HCT116 (cell line): ENCODE measurements around the gene CYTH2. TPM values are rescaled to one million over a fixed set of nuclear protein-coding genes. Genes with fewer than 3 reads are reported as not detected.

Experiments
- ATAC-seq: fragments of 200-7000 bp; cut with Tn5 transposase; 2 replicates; pipeline ENCODE4 v1.9.1; 2020; ENCODE audit warnings: mild to moderate bottlenecking, moderate library complexity
- BruUV-seq: library from RNA; stranded (reverse); fragments of 400-500 nt; replicated peaks from 2 replicates; lab custom pipeline; 2021; lab: Mats Ljungman, UMichigan
- CTCF ChIA-PET: fragments of 300-600 bp; sonication (Branson Sonifier 250); formaldehyde crosslinking; loops from one replicate; lab custom pipeline; 2021; ENCODE audit warnings: antibody characterized with exemption; lab: Charles Lee
- POLR2A ChIA-PET: fragments of 300-600, 350-600 bp; sonication (Branson Sonifier 250); formaldehyde crosslinking; loops from one replicate; lab custom pipeline; 2021; ENCODE audit warnings: antibody characterized with exemption; lab: Charles Lee
- RAD21 ChIA-PET, 2 experiments: fragments of 300-600 bp; sonication (Branson Sonifier 250); formaldehyde crosslinking; loops; one replicate each; lab custom pipeline; 2023; ENCODE audit warnings: low total read pairs in 2 of 2; ENCODE audit not compliant: uncharacterized antibody in 2 of 2, unreplicated experiment in 2 of 2, low non-redundant PET in 1 of 2; lab: Charles Lee
- DNase-seq: peaks from one replicate; pipeline ENCODE4 v3.0.0-alpha.2; 2010; ENCODE audit warnings: low read depth, low spot score
- H2AFZ ChIP-seq: fragments of 200-600 bp; shearing (Covaris generic), sonication (generic); 2 replicates; pipeline ENCODE4 v1.6.1; 2017; ENCODE audit warnings: low read depth, mixed run types, mixed read lengths, antibody characterized with exemption, low read length; ENCODE audit not compliant: poor library complexity, severe bottlenecking
- H3K27ac ChIP-seq: 2 replicates; pipeline ENCODE4 v1.5.1; 2012; ENCODE audit warnings: low read depth, low read length
- H3K27me3 ChIP-seq: fragments of 200-600 bp; sonication (generic); 2 replicates; pipeline ENCODE4 v1.6.1; 2016; ENCODE audit warnings: mixed run types, low read length, mixed read lengths; ENCODE audit not compliant: insufficient read depth
- H3K36me3 ChIP-seq, 2 experiments: fragments of 200-500 bp in 1 of 2; fragments of 200-600 bp in 1 of 2; sonication (Bioruptor generic) in 1 of 2; sonication (generic) in 1 of 2; 2 replicates each; pipeline versions ENCODE4 v1.5.1 to v1.6.1; 2014 to 2016; ENCODE audit warnings: low read length in 2 of 2, inconsistent platforms in 1 of 2, mixed read lengths in 1 of 2, mixed run types in 1 of 2; ENCODE audit not compliant: insufficient read depth in 2 of 2, control insufficient read depth in 1 of 2
- H3K4me1 ChIP-seq, 2 experiments: fragments of 200-600 bp in 1 of 2; sonication (generic) in 1 of 2; 2 replicates each; pipeline versions ENCODE4 v1.5.1 to v1.6.1; 2012 to 2017; ENCODE audit warnings: low read length in 2 of 2, inconsistent platforms in 1 of 2, mild to moderate bottlenecking in 1 of 2, mixed read lengths in 1 of 2, mixed run types in 1 of 2, moderate library complexity in 1 of 2; ENCODE audit not compliant: insufficient read depth in 2 of 2, control insufficient read depth in 1 of 2
- H3K4me2 ChIP-seq: fragments of 200-600 bp; sonication (generic); 2 replicates; pipeline ENCODE4 v1.6.1; 2017; ENCODE audit warnings: mixed run types, low read length, mixed read lengths
- H3K4me3 ChIP-seq, 2 experiments: fragments of 200-600 bp in 1 of 2; sonication (generic) in 1 of 2; replicated peaks in 1 of 2; 2 replicates each; pipeline ENCODE4 v1.5.1; 2011 to 2016; ENCODE audit warnings: low read length in 2 of 2, control low read depth in 1 of 2, low read depth in 1 of 2, mild to moderate bottlenecking in 1 of 2, mixed read lengths in 1 of 2, mixed run types in 1 of 2
- H3K79me2 ChIP-seq: fragments of 200-600 bp; sonication (generic); 2 replicates; pipeline ENCODE4 v1.6.1; 2017; ENCODE audit warnings: mild to moderate bottlenecking, mixed run types, low read length, moderate library complexity, mixed read lengths; ENCODE audit not compliant: insufficient read depth
- H3K9ac ChIP-seq: fragments of 200-600 bp; sonication (generic); 2 replicates; pipeline ENCODE4 v1.6.1; 2016; ENCODE audit warnings: low read length, mixed read lengths
- H3K9me2 ChIP-seq: fragments of 200-600 bp; sonication (generic), shearing (Covaris generic); 2 replicates; pipeline ENCODE4 v1.6.1; 2017; ENCODE audit warnings: mixed run types, mild to moderate bottlenecking, moderate library complexity; ENCODE audit not compliant: insufficient read depth
- H3K9me3 ChIP-seq, 2 experiments: fragments of 200-500 bp in 1 of 2; fragments of 200-600 bp in 1 of 2; sonication (Bioruptor generic) in 1 of 2; sonication (generic) in 1 of 2; 2 replicates each; pipeline ENCODE4 v1.6.1; 2014 to 2017; ENCODE audit warnings: low read length in 2 of 2, mixed read lengths in 2 of 2, inconsistent platforms in 1 of 2, low read depth in 1 of 2, mild to moderate bottlenecking in 1 of 2, mixed run types in 1 of 2, moderate library complexity in 1 of 2; ENCODE audit not compliant: control insufficient read depth in 1 of 2, insufficient read depth in 1 of 2
- H4K20me1 ChIP-seq: fragments of 200-600 bp; sonication (generic), shearing (Covaris generic); 2 replicates; pipeline ENCODE4 v1.6.1; 2017; ENCODE audit warnings: mixed run types, mild to moderate bottlenecking, moderate library complexity; ENCODE audit not compliant: insufficient read depth
- CBX3 ChIP-seq: IDR thresholded peaks from 2 replicates; pipeline ENCODE4 v1.6.1; 2012; ENCODE audit warnings: low read depth
- CEBPB ChIP-seq: IDR thresholded peaks from 2 replicates; pipeline ENCODE4 v1.6.1; 2012; ENCODE audit warnings: low read depth
- EGR1 ChIP-seq: IDR thresholded peaks from 2 replicates; pipeline ENCODE4 v1.6.1; 2012; ENCODE audit warnings: low read depth
- EZH2 ChIP-seq: fragments of 200-600 bp; sonication (generic); IDR thresholded peaks from 2 replicates; pipeline ENCODE4 v1.6.1; 2017; ENCODE audit warnings: antibody characterized with exemption, mixed run types
- EZH2phosphoT487 ChIP-seq: fragments of 200-600 bp; IDR thresholded peaks from 2 replicates; pipeline ENCODE4 v1.6.1; 2018; ENCODE audit warnings: antibody characterized with exemption, borderline replicate concordance
- JUND ChIP-seq: IDR thresholded peaks from 2 replicates; pipeline ENCODE4 v1.6.1; 2012
- MAX ChIP-seq: IDR thresholded peaks from 2 replicates; pipeline ENCODE4 v1.6.1; 2012
- POLR2AphosphoS5 ChIP-seq: IDR thresholded peaks from 2 replicates; pipeline ENCODE4 v1.6.1; 2011; ENCODE audit warnings: mild to moderate bottlenecking, low read depth, low read length, moderate library complexity
- RAD21 ChIP-seq: IDR thresholded peaks from 2 replicates; pipeline ENCODE4 v1.6.1; 2012; ENCODE audit warnings: low read depth, mild to moderate bottlenecking
- REST ChIP-seq: IDR thresholded peaks from 2 replicates; pipeline ENCODE4 v1.6.1; 2012; ENCODE audit warnings: low read depth
- SIN3A ChIP-seq: IDR thresholded peaks from 2 replicates; pipeline ENCODE4 v1.6.1; 2012; ENCODE audit warnings: low read depth
- SP1 ChIP-seq: IDR thresholded peaks from 2 replicates; pipeline ENCODE4 v1.6.1; 2012; ENCODE audit warnings: low read depth
- YY1 ChIP-seq: IDR thresholded peaks from 2 replicates; pipeline ENCODE4 v1.6.1; 2011; ENCODE audit warnings: low read length, low read depth, moderate library complexity, mild to moderate bottlenecking; ENCODE audit not compliant: insufficient replicate concordance; ENCODE audit errors: extremely low read depth
- ZBTB33 ChIP-seq: IDR thresholded peaks from 2 replicates; pipeline ENCODE4 v1.6.1; 2011; ENCODE audit warnings: mild to moderate bottlenecking, low read length, moderate library complexity; ENCODE audit not compliant: insufficient replicate concordance; ENCODE audit errors: extremely low read depth
- intact Hi-C: fragments of 100-400 bp; cut with micrococcal nuclease; formaldehyde crosslinking; loops from 2 replicates; pipeline ENCODE4 v1.10.0; 2022
- total RNA-seq: library from RNA; stranded (reverse); gene quantifications from one replicate; pipeline ENCODE4 v1.2.1, GENCODE V29; 2021; ENCODE audit not compliant: unreplicated experiment

The CYTH2 gene
- total RNA-seq, 1 experiment from 2014 or later: 75.3 TPM

- ChIA-PET RAD21 (interaction anchor here in 1 of 2 experiments (5.4 kb wide), 1 partner anchor 76 kb away, joined by 75 read pairs; no protein-coding TSS in a partner anchor), POLR2A (no interaction called here), CTCF (interaction anchor here (1.1 to 6.6 kb wide), 2 partner anchors 18 to 78 kb away, joined by 3 to 276 read pairs; no protein-coding TSS in a partner anchor)
- H3K4me3 ChIP-seq: no peak overlapping the region
- no peaks in the 10 kb centered on the region for H3K9me2 ChIP-seq
- no TSS peak for BruUV-seq
- TF ChIP-seq YY1 (no peak), CBX3 (no peak), EGR1 (no peak), SP1 (no peak), POLR2AphosphoS5 (no peak), REST (no peak), MAX (no peak), SIN3A (no peak), CEBPB (no peak), EZH2phosphoT487 (no peak), EZH2 (no peak), ZBTB33 (no peak), JUND (no peak), RAD21 (no peak)
- H3K36me3 ChIP-seq: no peaks in the 10 kb centered on the region
- ATAC-seq: no peak
- H3K4me1 ChIP-seq: peaks cover 0 to 20% of the 10 kb centered on the region in 2 experiments; a peak in 1 of 4 replicates
- H3K79me2 ChIP-seq: no peaks in the 10 kb centered on the region
- DNase-seq: no peak
- intact Hi-C loops: no loop called here
- no peak overlapping the region for H3K27ac ChIP-seq
- H3K9ac ChIP-seq: no peak overlapping the region
- no peaks in the 10 kb centered on the region for H3K27me3 ChIP-seq
- no peaks in the 10 kb centered on the region for H3K9me3 ChIP-seq
- H4K20me1 ChIP-seq: no peaks in the 10 kb centered on the region
- H3K4me2 ChIP-seq: no peak overlapping the region
- H2AFZ ChIP-seq: no peak overlapping the region
Observed at GRCh38 chr19:48507911-48508439, 38.8 kb downstream of the CYTH2 start.
